H1 (cell line): Measurements from ENCODE around the gene OTOS. TPM values are rescaled to one million over a fixed set of nuclear protein-coding genes. Genes with fewer than 3 reads are reported as not detected.

ENCODE experiments used
- CBX8 ChIP-seq: fragments of 300-800, 300-1000 bp; sonication (generic); IDR thresholded peaks from 2 replicates; pipeline ENCODE4 v1.7.1; 2016; ENCODE audit warnings: low read depth, low read length, borderline replicate concordance
- POU5F1 ChIP-seq: IDR thresholded peaks from 2 replicates; pipeline ENCODE4 v1.6.1; 2011; ENCODE audit warnings: low read depth, mild to moderate bottlenecking, low read length, moderate library complexity
- SP4 ChIP-seq: IDR thresholded peaks from 2 replicates; pipeline ENCODE4 v1.6.1; 2012; ENCODE audit warnings: low read length, inconsistent platforms
- TEAD4 ChIP-seq: IDR thresholded peaks from 2 replicates; pipeline ENCODE4 v1.6.1; 2012; ENCODE audit warnings: low read depth, low read length, inconsistent platforms, mixed read lengths
- polyA plus RNA-seq, 7 experiments: library from polyadenylated mRNA; depleted of rRNA in 3 of 7; stranded (reverse) in 5 of 7; unstranded in 2 of 7; fragments of >200 nt in 5 of 7; fragments of 200-250 nt in 2 of 7; gene quantifications; 1 replicate in 5 of 7; 2 replicates in 1 of 7; 4 replicates in 1 of 7; pipeline versions ENCODE4 v1.2.1 to v1.2.3, GENCODE V29; 2011 to 2013; ENCODE audit warnings: missing spikeins in 2 of 7, mixed read lengths in 2 of 7
- total RNA-seq: library from RNA; stranded (reverse); fragmentation: NEBNext Ultra II Directional; extraction: Animal tissue kit (Norgen Biotek cat#: 25700); gene quantifications from 2 replicates; pipeline ENCODE4 v1.2.1, GENCODE V29; 2021

The OTOS gene
- total and polyA plus RNA-seq, 2 of the 8 experiments (the other 6 are each of a cell fraction or from before 2014, with no cell fraction given) = 0.17 TPM; not detected in 1

DNA sequence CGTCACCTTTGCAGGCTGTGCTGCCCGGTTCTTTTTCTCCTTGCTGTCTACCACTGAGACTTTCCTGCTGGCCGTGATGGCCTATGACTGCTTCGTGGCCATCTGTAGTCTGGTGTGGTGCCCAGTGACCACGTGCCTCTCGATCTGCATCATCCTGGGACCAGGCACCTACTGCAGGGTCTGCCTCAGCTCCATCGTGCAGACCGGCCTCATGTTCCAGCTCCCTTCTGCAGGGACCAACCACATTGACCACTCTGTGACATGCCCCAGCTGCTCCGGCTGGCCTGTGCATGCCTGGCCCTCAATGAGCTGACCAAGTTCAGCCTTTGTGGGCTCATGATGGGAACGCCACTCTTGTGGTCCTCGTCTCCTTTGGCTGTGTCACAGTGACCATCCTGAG lies 31.1 kb downstream of the OTOS start (continued):
- TF ChIP-seq TEAD4 (no peak), POU5F1 (no peak), SP4 (no peak), CBX8 (no peak)
